8988T (cell line): Measurements from ENCODE around the gene ZBTB38.

Experiments used
- DNase-seq: peaks from one replicate; pipeline ENCODE4 v3.0.0; 2011

The ZBTB38 gene

GRCh38 chr3:141368062-141368924 lies at the start of gene ZBTB38:
TSS of gene ZBTB38 (plus strand) at chr3:141368504. CDS start at chr3:141442389, 73,885 bp downstream.
- DNase-seq: peak; percentile 68

DNA sequence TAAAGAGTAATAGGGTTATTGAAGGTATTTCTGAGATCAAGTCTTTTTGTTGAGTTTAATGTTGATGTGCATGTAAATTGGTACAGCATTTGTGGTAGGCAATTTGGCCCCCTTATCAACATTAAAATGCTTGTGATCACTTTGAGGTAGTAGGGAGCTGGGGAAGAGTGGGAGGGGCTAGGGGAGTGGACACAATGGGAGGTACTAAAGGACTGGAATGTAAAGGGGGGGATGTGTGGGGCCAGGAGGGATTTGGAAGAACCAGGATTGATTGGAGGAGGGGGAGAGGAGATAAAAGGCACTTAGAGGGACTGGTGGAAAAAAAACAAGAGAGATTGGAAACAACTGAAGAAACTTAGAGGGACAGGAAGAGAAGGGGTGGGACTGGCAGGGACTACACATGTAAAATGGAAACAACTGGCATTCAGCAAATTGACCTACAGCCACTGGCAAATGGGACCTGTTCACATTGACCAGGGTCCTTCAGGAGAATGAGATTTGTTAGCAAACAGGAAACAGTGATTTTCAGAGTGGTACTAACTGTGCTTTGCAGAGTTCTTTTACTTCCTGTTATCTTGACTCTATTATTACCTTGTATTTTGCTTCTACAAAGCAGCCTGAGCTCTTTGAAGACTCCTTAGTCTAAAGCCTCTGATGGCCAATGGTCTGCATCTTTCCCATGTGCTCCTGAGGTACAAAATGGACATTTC lies 47.8 kb upstream of the ZBTB38 start:
- no peak for DNase-seq

DNA sequence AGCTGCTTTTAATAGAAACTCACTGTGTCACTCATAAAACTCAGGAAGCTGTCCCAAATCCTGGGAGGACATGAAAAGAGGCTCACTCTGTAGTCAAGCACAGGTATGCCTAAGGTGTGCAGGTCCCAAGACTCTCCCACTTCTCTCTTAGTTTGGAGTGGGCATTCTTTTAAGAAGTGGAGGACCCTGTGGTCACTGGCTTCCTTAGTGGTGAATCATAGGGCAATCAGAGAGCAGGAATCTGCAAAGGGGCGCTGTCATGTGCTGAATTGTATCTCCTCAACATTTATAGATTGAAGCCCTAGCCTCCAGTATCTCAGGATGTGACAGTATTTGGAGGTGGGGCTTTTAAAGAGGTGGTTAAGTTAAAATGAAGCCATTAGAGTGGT lies 47.2 kb upstream of the ZBTB38 start:
- DNase-seq: no peak

GRCh38 chr3:141323936-141324704 lies 44.2 kb upstream of the ZBTB38 start:
- no peak for DNase-seq

GRCh38 chr3:141326123-141326522 lies 42.2 kb upstream of the ZBTB38 start:
- DNase-seq: no peak

GRCh38 chr3:141326626-141327025 lies 41.7 kb upstream of the ZBTB38 start:
- no peak for DNase-seq

DNA sequence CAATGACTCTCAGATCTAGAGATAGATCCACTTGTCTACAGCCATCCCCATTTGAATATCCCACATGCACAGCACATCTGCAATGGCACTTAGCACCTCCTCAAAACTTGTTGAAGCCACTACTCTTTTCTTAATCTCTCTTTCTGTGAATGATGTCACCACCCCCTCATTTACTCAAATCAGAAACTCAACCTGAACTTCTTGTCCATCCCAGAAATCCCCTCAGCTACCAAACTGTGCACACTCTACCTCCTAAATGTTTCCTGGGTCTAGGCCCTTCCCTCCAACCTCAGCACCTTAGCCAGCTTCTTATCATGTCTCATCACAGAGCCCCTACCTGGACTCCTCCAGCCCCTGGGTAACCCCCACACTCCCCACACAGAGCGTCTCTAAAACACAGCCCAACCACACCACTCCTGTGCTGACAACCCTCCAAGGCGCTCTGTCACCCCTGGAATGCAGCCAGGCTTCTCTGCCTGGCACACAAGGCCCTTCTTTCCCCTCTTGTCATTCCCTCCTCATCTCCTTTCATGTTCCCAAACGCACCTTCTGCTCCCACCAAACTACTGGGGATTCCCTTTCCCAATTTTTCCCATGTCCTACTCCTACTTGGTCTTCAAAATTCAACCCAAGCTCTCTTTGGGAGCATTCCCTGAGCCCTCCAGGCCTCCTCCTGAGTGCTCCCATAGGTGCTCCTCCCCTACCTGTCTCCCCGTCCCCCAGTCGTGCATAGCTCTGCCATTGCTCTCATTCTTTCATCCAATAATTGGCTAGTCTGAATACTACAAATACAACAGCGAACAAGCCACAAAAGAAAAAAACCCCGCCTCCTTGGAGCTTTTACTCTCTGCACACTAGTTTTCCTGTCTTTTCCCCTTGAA lies 39.8 kb upstream of the ZBTB38 start:
- DNase-seq: no peak

DNA sequence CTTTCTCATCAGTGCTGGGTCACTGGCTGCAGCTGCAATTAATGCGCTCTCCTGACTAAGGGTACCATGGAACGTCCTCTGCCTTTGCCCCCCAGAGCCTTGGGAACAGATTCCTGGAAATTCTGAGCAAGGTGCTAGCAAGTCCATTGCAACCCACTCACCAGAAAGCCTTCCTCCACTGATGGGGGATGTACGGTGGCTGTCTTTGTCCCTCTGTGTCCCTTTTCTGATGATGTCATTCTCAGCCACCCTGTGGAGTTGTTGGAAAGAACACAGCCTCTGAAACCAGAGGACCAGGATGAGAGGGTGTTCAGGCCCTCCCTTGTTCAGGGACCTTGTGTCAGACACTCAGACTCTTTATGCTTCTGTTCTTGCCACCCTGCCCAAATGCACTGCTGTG lies 38.1 kb upstream of the ZBTB38 start:
- DNase-seq: no peak

- no peak for DNase-seq
Measured at GRCh38 chr3:141330718-141331376, 37.5 kb upstream of the ZBTB38 start.

DNA sequence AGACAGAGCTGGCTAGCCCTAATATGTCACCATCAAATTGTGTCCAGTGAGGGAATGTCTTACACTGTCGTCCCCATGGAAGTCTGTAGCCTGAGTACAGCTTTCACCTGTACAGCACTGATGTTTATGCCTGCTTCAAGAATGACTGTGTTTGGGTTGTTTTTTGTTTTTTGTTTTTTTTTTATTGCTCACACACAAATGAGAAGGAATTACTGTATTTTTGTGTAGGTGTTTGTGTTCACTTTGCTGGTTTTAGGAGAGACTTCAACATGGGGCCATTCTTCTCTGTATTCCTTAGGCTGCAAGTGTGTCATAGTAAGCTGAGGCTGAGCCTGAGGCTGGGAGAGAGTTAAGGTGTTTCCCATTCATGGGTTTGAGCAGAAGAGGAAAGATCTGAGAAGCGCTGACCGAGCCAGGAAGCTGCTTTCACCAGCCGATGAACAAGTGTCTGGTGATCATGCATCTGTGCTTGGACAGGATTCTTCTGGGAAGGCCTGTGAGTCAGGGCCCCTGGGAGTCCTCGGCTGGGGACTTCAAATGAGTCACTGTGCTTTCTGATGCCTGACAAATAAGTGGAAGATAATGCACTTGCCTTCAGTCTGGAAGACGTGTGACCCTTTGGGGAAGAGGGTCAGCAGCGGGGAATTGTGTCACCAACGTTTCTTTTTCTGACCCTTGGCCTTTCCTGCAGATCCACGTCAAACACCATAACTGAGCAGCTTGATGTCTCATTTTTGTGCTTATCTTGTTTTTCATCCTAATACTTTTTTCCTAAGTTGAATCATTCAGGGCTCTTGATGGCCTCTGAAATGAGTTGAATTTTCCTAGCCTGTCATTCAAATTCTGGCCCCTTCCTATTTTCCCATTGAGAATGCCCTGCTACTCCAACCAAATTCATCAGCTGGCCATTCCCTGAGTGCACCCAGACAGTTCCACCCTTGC lies 36.7 kb upstream of the ZBTB38 start:
- peak; percentile 56 for DNase-seq

GRCh38 chr3:141332416-141332815 lies 35.9 kb upstream of the ZBTB38 start:
- no peak for DNase-seq

- DNase-seq: no peak
Measured at GRCh38 chr3:141333836-141334626, 34.3 kb upstream of the ZBTB38 start.

- DNase-seq: no peak
Measured at GRCh38 chr3:141334627-141335250, 33.6 kb upstream of the ZBTB38 start.

DNA sequence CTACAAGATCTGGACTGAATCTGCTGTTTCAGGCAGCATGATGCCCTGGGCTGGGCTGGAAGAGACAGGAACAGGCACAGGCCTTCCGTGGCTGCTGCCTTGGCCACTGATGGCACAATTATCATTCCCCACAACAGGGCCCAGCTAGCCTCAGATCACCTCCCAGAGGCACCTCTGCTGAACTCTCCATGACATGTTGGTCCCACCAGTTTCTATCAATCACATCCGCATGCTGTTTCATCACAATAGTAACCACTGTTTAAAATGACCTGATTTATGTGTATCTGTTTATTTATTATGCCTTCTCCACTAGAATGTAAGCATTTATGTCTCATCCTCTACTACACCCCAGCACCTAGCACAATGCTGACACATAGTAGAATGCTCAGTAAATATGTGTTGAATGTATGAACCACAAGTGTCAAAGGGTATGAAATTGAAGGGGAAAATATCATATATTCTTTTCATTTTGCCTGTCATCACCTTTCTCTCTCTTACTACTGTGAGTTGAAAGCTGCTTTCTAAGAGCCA lies 32.7 kb upstream of the ZBTB38 start:
- no peak for DNase-seq

DNA sequence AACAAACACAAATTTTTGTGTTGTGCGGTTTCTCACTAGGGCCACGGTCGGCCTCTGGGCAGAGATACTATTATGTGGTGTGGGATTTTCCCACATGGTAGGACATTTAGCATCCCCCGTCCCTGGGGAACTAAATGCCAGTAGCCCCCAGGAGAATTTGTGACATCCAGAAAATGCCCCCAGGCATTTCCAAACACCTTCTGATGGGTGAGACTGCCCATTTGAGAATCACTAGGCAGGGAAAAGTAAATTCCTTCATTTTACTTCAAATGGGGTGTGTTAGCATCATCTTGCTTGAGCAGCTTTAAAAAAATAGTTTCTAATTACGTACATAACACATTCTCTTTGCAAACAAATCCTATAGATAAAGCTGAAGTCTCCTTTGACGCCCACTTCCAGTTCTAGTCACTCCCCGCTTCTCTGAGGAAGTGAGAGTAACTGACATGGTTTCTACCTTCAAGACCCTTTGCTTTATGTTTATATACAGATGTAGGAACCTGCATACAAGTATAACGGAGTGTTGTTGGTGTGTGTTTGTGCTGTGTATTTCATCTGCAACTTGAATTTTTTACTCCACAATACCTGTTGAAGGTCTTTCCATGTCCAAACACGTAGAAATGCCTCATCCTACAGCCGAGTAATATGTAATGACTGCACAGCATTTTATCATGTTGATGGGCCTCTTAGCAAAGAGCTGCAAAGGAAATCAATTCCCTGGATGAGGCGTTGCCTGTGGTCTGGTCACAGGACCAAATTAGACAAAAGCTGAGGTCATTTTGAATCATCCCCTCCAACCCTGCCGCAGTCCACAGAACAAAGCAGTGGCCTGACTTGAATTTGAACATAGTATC lies 31.4 kb upstream of the ZBTB38 start:
- no peak for DNase-seq

DNA sequence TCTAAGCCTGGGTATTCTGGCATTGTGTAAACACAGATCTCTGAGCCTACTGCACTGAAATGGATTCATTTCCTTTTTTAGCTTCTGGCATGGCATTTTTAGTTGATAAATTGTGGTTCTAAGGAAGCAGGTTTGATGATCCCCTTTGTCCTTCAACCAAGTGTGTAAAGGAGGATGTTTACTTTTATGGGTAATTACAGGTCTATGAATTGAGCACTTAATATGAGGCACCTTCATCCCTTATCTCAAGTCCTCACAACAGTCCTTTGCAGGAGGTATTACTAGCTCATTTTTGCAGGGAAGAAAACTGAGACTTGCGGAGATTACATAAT lies 30.8 kb upstream of the ZBTB38 start:
- DNase-seq: no peak

GRCh38 chr3:141337991-141338390 lies 30.3 kb upstream of the ZBTB38 start:
- no peak for DNase-seq

DNA sequence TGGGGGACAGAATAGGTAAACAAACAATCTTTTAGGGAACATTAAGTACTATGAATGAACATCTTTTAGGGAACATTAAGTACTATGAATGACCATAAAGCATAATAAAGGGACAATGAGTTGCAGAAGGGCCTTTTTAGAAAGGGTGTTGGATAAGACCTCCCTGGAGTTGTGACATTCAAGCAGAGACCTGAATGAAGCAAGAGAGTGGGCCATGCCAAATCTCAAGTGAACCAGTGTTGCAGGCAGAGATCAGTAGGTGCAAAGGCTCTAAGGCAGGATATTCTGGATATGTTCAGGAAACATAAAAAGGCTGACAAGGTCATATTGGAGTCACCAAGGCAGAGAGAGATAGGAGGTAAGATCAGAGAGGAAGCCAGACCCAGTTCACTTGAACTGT lies 29.4 kb upstream of the ZBTB38 start:
- DNase-seq: no peak
